ENCODE data around the gene SHISA8.

SHISA8 gene

GRCh38 chr22:41913842-41914534 is 886 bp downstream of the SHISA8 start:
- DNase-seq (ENCODE audit: low read depth) = no peak

- DNase-seq (ENCODE audit: low read depth) = no peak
Measured at GRCh38 chr22:41913040-41913719, 1.7 kb downstream of the SHISA8 start.

- DNase-seq (ENCODE audit: low read depth) = no peak
Measured at GRCh38 chr22:41912338-41913039, 2.4 kb downstream of the SHISA8 start.

- no peak for DNase-seq (ENCODE audit: low read depth)
Measured at GRCh38 chr22:41911001-41911611, 3.8 kb downstream of the SHISA8 start.

- DNase-seq (ENCODE audit: low read depth) = peak; percentile 32
Measured at GRCh38 chr22:41910050-41911000, 4.5 kb downstream of the SHISA8 start.

GRCh38 chr22:41909310-41910049 is 5.4 kb downstream of the SHISA8 start:
- no peak for DNase-seq (ENCODE audit: low read depth)

- no peak for DNase-seq (ENCODE audit: low read depth)
Measured at GRCh38 chr22:41908411-41909309, 6.2 kb downstream of the SHISA8 start.

- DNase-seq (ENCODE audit: low read depth) = no peak
Measured at GRCh38 chr22:41907436-41908401, 7.2 kb downstream of the SHISA8 start.

GRCh38 chr22:41906822-41907221 is 8.1 kb downstream of the SHISA8 start:
- DNase-seq (ENCODE audit: low read depth) = no peak

- DNase-seq (ENCODE audit: low read depth) = no peak
Measured at GRCh38 chr22:41905411-41906202, 9.3 kb downstream of the SHISA8 start.

GRCh38 chr22:41904450-41905410 is 10.1 kb downstream of the SHISA8 start:
- DNase-seq (ENCODE audit: low read depth) = no peak

GRCh38 chr22:41902932-41903421 is 11.9 kb downstream of the SHISA8 start:
- no peak for DNase-seq (ENCODE audit: low read depth)

GRCh38 chr22:41902016-41902415 is 12.9 kb downstream of the SHISA8 start:
- DNase-seq (ENCODE audit: low read depth) = no peak

GRCh38 chr22:41900652-41901312 is 14.1 kb downstream of the SHISA8 start:
- no peak for DNase-seq (ENCODE audit: low read depth)

- DNase-seq (ENCODE audit: low read depth) = no peak
Measured at GRCh38 chr22:41899992-41900651, 14.8 kb downstream of the SHISA8 start.
